Measurements from ENCODE around the gene HCK. TPM values are rescaled to one million over a fixed set of nuclear protein-coding genes. Genes with fewer than 3 reads are reported as not detected.

The HCK gene
- total RNA-seq, 1 experiment from 2014 or later = not detected

GRCh38 chr20:32050324-32050841 is 1.7 kb upstream of the HCK start:
- Histone ChIP-seq H3K36me3 (ENCODE audit: low read depth, low read length) (no peaks in the 10 kb centered on the region), H3K9ac (ENCODE audit: low read length) (no peak overlapping the region), H3K79me2 (ENCODE audit: low read length) (no peaks in the 10 kb centered on the region), H3K4me2 (ENCODE audit: low read length) (no peak overlapping the region), H3K9me3 (ENCODE audit: low read length) (no peaks in the 10 kb centered on the region), H3K27me3 (ENCODE audit: low read length) (peaks cover 65% of the 10 kb centered on the region), H3K9me2 (replicated peaks; ENCODE audit: low read length) (no peaks in the 10 kb centered on the region), H2AFZ (ENCODE audit: low read length) (no peak overlapping the region), H4K20me1 (ENCODE audit: low read length) (no peaks in the 10 kb centered on the region), H3K27ac (ENCODE audit: low read length) (no peak overlapping the region), H3K4me1 (ENCODE audit: insufficient read depth, low read length) (no peaks in the 10 kb centered on the region), H3K4me3 (ENCODE audit: low read length) (no peak overlapping the region), H3F3A (ENCODE audit: low read length, unreplicated experiment) (no peaks in the 10 kb centered on the region)
- ATAC-seq (no peak), DNase-seq (no peak)
- TF ChIP-seq EZH2 (IDR thresholded peaks at IDR 0.05; ENCODE audit: low read length, unreplicated experiment) = no peak
- TF ChIP-seq EZH2phosphoT487 (IDR thresholded peaks at IDR 0.05; ENCODE audit: borderline replicate concordance, low read length) = no peak
- TF ChIP-seq, protein P1, sequence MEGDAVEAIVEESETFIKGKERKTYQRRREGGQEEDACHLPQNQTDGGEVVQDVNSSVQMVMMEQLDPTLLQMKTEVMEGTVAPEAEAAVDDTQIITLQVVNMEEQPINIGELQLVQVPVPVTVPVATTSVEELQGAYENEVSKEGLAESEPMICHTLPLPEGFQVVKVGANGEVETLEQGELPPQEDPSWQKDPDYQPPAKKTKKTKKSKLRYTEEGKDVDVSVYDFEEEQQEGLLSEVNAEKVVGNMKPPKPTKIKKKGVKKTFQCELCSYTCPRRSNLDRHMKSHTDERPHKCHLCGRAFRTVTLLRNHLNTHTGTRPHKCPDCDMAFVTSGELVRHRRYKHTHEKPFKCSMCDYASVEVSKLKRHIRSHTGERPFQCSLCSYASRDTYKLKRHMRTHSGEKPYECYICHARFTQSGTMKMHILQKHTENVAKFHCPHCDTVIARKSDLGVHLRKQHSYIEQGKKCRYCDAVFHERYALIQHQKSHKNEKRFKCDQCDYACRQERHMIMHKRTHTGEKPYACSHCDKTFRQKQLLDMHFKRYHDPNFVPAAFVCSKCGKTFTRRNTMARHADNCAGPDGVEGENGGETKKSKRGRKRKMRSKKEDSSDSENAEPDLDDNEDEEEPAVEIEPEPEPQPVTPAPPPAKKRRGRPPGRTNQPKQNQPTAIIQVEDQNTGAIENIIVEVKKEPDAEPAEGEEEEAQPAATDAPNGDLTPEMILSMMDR (conservative IDR thresholded peaks at IDR 0.05; ENCODE audit: low read depth, low read length) = no peak
- BruUV-seq (replicated peaks) = no TSS peak
- intact Hi-C loops (cut with micrococcal nuclease) = no loop called here
- ChIA-PET CTCF (no interaction called here), POLR2A (ENCODE audit: unreplicated experiment) (no interaction called here)

DNA sequence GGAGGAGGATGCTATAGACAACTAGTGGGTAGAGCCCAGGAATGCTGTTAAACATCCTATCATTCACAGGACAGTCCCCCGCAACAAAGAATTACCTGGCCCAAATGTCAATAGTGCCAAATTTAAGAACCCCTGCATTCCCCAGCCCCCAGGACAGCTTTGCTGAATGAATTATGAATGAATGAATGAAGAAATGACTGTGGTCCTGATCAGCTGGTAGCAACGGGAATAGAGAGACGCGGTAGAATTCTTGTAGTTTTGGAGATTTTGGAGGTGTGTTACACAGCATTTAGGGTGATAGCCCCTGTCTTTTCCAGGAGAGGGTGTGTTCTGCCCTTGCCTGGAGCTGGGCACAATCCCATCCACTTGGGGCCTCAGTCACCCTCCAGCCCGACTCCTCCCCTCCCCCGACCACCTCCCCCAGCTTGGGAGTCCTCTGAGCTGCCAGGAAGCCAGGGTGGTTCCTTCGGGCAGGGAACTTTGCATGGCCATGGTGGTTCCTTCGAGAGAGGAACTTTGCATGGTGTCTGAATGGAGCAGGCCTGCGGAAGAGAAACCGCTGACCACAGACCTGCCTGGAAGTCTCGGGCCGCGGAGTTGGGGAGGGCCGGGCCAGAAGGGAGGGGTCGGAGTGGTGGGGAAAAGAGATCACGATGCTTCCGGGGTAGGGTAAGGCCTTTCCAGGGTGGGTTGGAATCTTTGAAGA is 1.0 kb upstream of the HCK start:
- H3K27me3 ChIP-seq (ENCODE audit: low read length) = peaks cover 66% of the 10 kb centered on the region
- no peaks in the 10 kb centered on the region for H3K9me2 ChIP-seq (replicated peaks; ENCODE audit: low read length)
- BruUV-seq (replicated peaks) = no TSS peak
- no peak for TF ChIP-seq EZH2phosphoT487 (IDR thresholded peaks at IDR 0.05; ENCODE audit: borderline replicate concordance, low read length)
- no peak overlapping the region for H3K4me2 ChIP-seq (ENCODE audit: low read length)
- intact Hi-C loops (cut with micrococcal nuclease) = no loop called here
- H3K79me2 ChIP-seq (ENCODE audit: low read length) = no peaks in the 10 kb centered on the region
- ATAC-seq (no peak), DNase-seq (no peak)
- no peaks in the 10 kb centered on the region for H3F3A ChIP-seq (ENCODE audit: low read length, unreplicated experiment)
- H3K9ac ChIP-seq (ENCODE audit: low read length) = no peak overlapping the region
- no peaks in the 10 kb centered on the region for H4K20me1 ChIP-seq (ENCODE audit: low read length)
- H2AFZ ChIP-seq (ENCODE audit: low read length) = no peak overlapping the region
- no peak overlapping the region for H3K27ac ChIP-seq (ENCODE audit: low read length)
- H3K4me1 ChIP-seq (ENCODE audit: insufficient read depth, low read length) = no peaks in the 10 kb centered on the region
- H3K36me3 ChIP-seq (ENCODE audit: low read depth, low read length) = no peaks in the 10 kb centered on the region
- POLR2A ChIA-PET (ENCODE audit: unreplicated experiment) = no interaction called here
- CTCF ChIA-PET = no interaction called here
- no peak overlapping the region for H3K4me3 ChIP-seq (ENCODE audit: low read length)
- no peaks in the 10 kb centered on the region for H3K9me3 ChIP-seq (ENCODE audit: low read length)

DNA sequence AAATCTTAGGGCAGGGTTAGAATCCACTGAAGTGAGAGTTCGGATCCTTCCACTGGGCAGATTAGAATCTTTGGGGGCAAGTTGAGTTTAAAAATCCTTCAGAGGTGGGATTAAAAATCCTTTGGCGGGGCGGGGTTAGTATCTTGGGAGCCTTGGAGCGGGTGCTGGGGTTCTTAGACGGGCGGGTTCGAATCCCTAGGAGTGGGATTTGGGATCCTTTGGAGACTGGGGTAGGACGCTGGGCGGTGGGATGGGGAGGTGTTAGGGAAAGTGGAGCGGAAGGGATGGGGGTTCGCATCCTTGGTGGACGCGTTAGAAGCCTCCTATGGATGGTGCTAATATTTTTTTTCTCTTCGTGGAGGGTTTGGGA is 337 bp upstream of the HCK start:
- H3K79me2 ChIP-seq (ENCODE audit: low read length) = no peaks in the 10 kb centered on the region
- H3K36me3 ChIP-seq (ENCODE audit: low read depth, low read length) = no peaks in the 10 kb centered on the region
- no peak overlapping the region for H3K27ac ChIP-seq (ENCODE audit: low read length)
- no peaks in the 10 kb centered on the region for H3K9me3 ChIP-seq (ENCODE audit: low read length)
- no peaks in the 10 kb centered on the region for H3K4me1 ChIP-seq (ENCODE audit: insufficient read depth, low read length)
- no peaks in the 10 kb centered on the region for H4K20me1 ChIP-seq (ENCODE audit: low read length)
- H3F3A ChIP-seq (ENCODE audit: low read length, unreplicated experiment) = no peaks in the 10 kb centered on the region
- H3K9me2 ChIP-seq (replicated peaks; ENCODE audit: low read length) = no peaks in the 10 kb centered on the region
- TF ChIP-seq EZH2 (IDR thresholded peaks at IDR 0.05; ENCODE audit: low read length, unreplicated experiment) (no peak), EZH2phosphoT487 (IDR thresholded peaks at IDR 0.05; ENCODE audit: borderline replicate concordance, low read length) (no peak)
- TF ChIP-seq, protein P1 (conservative IDR thresholded peaks at IDR 0.05; ENCODE audit: low read depth, low read length) = no peak
- no peak overlapping the region for H3K4me3 ChIP-seq (ENCODE audit: low read length)
- BruUV-seq (replicated peaks) = no TSS peak
- POLR2A ChIA-PET (ENCODE audit: unreplicated experiment) = no interaction called here
- ATAC-seq = no peak
- no peak overlapping the region for H2AFZ ChIP-seq (ENCODE audit: low read length)
- peaks cover 66% of the 10 kb centered on the region for H3K27me3 ChIP-seq (ENCODE audit: low read length)
- CTCF ChIA-PET = no interaction called here
- H3K4me2 ChIP-seq (ENCODE audit: low read length) = no peak overlapping the region
- intact Hi-C loops (cut with micrococcal nuclease) = no loop called here
- H3K9ac ChIP-seq (ENCODE audit: low read length) = no peak overlapping the region
- DNase-seq = no peak

Measured in PC-3 (cell line).